22Rv1 (cell line): ENCODE measurements around the gene MMP14.

Source experiments
- ZFX ChIP-seq: fragments of 450-650 bp; IDR thresholded peaks from 2 replicates; pipeline ENCODE4 v1.6.1; 2017; ENCODE audit warnings: antibody characterized with exemption, borderline replicate concordance
- TF ChIP-seq, protein P1 (sequence below): fragments of 450-650 bp; IDR thresholded peaks from 2 replicates; pipeline ENCODE4 v1.5.1; 2017; ENCODE audit warnings: mild to moderate bottlenecking

DNA sequence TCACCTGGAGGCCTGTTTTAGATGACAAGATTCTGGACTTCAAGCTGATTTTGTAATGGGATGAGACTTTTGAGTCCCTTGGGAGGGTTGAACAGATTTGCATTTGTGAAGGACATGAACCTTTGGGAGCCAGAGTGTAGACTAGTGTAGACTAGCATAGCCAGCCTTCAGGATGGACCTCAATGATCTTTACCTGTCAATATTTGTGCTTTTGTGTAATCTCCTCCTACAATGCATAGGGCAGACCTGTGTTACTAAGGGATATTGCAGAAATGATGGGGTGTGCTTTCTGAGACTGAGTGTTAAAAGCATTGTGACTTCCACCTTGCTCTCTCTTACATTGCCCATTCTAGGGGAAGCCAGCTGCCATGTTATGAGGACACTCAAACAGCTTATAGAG is 25.3 kb downstream of the MMP14 start:
- TF ChIP-seq, protein P1, sequence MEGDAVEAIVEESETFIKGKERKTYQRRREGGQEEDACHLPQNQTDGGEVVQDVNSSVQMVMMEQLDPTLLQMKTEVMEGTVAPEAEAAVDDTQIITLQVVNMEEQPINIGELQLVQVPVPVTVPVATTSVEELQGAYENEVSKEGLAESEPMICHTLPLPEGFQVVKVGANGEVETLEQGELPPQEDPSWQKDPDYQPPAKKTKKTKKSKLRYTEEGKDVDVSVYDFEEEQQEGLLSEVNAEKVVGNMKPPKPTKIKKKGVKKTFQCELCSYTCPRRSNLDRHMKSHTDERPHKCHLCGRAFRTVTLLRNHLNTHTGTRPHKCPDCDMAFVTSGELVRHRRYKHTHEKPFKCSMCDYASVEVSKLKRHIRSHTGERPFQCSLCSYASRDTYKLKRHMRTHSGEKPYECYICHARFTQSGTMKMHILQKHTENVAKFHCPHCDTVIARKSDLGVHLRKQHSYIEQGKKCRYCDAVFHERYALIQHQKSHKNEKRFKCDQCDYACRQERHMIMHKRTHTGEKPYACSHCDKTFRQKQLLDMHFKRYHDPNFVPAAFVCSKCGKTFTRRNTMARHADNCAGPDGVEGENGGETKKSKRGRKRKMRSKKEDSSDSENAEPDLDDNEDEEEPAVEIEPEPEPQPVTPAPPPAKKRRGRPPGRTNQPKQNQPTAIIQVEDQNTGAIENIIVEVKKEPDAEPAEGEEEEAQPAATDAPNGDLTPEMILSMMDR, result no peak
- no peak for TF ChIP-seq ZFX
